Activated CD8-positive, alpha-beta memory T cell treated with anti-CD3 and anti-CD28 coated beads for 36 hours (primary cell): ENCODE data around the gene ITGBL1. TPM values are rescaled to one million over a fixed set of nuclear protein-coding genes. Genes with fewer than 3 reads are reported as not detected.

ENCODE experiments used
- CTCF ChIA-PET: fragments of 350-600 bp; sonication (Branson Sonifier 250); formaldehyde crosslinking; loops from one replicate; lab custom pipeline; 2021; ENCODE audit warnings: antibody characterized with exemption; lab: Charles Lee
- POLR2A ChIA-PET: fragments of 350-600 bp; sonication (Branson Sonifier 250); formaldehyde crosslinking; loops from one replicate; lab custom pipeline; 2021; ENCODE audit warnings: antibody characterized with exemption; lab: Charles Lee
- total RNA-seq, 2 experiments: library from RNA; stranded (reverse); gene quantifications; one replicate each; pipeline ENCODE4 v1.2.3, GENCODE V29; 2021

Gene ITGBL1
- total RNA-seq, 2 experiments from 2014 or later, result not detected

DNA sequence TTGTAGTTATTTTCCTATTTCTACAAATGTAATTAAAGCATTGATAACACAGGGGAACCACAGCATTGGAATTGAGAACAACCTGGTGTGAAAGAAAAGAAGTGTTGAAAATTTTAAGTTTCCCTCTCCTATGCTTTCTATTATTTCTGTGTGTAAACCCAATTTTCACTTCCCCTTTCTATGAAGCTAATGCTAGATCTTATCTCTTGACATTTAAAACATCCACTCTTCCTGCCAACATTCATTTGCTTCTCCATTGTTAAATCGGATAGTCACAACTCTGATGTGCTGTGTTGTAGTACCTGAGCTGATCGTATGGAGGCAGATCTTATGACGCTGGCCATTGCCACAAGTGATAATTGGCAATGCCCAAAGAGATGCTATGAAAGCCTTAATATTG, 203.0 kb downstream of the ITGBL1 start:
- ChIA-PET CTCF (no interaction called here), POLR2A (no interaction called here)

- POLR2A ChIA-PET, result no interaction called here
- CTCF ChIA-PET, result no interaction called here
These were observed 208.2 kb downstream of the ITGBL1 start for GRCh38 chr13:101660711-101661110.

- ChIA-PET CTCF (no interaction called here), POLR2A (no interaction called here)
These were observed 209.4 kb downstream of the ITGBL1 start for GRCh38 chr13:101661839-101662238.

GRCh38 chr13:101673360-101674105, 221.1 kb downstream of the ITGBL1 start:
- ChIA-PET POLR2A (no interaction called here), CTCF (no interaction called here)

- ChIA-PET CTCF (no interaction called here), POLR2A (no interaction called here)
These were observed 229.4 kb downstream of the ITGBL1 start for GRCh38 chr13:101681834-101682233.

- ChIA-PET POLR2A (no interaction called here), CTCF (no interaction called here)
These were observed 233.5 kb downstream of the ITGBL1 start for GRCh38 chr13:101686003-101686402.

DNA sequence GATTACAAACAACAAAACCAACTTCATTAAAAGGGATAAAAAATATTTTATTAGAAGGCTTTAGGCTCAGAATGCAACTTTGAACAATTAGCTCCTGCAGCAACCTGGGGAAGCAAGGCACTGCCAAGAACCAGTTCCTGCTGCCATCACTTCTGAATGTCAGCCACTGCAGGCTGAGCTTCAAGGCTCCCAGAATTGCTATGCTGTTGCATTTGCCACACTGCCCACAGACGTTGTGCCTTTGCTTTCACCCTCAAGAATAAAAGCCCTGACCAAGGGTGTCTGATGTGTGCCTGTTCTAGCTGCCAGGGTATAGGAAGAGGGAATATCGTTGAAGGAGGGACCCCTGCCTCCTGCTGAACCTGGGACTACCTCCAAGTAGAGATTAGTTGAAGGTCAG, 238.4 kb downstream of the ITGBL1 start:
- CTCF ChIA-PET, result no interaction called here
- POLR2A ChIA-PET, result no interaction called here

DNA sequence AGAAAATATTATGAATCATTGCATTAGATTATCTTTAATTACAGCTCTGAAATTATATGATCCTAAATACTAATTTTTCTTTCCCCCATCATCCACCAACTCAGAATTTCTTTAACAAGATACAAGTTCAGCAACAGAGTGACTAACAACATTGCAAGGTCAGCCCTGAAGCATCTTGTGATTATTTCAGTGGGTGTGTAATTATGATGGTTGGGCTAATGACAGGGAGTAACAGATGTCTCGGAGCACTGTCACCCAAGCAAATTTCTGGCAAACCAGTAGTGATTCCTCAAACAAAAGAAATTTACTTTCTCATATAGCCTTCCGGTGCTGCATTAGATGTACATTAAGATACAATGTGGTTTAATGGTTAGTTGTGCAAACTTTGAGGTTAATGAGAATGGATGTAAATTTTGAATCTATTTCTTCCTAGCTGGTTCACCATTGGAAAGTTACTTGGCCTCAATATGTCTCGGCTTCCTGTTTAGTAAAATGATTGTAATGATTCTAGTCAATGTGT, 238.9 kb downstream of the ITGBL1 start:
- ChIA-PET POLR2A (no interaction called here), CTCF (no interaction called here)

GRCh38 chr13:101695870-101696516, 243.5 kb downstream of the ITGBL1 start:
- CTCF ChIA-PET, result no interaction called here
- POLR2A ChIA-PET, result no interaction called here

GRCh38 chr13:101697745-101698144, 245.3 kb downstream of the ITGBL1 start:
- POLR2A ChIA-PET, result no interaction called here
- CTCF ChIA-PET, result no interaction called here

- ChIA-PET POLR2A (interaction anchor here (0.5 kb wide), 1 partner anchor 18 kb away, joined by 3 read pairs; no protein-coding TSS in a partner anchor), CTCF (no interaction called here)
These were observed 245.9 kb downstream of the ITGBL1 start for GRCh38 chr13:101698400-101698799.

- ChIA-PET POLR2A (no interaction called here), CTCF (no interaction called here)
These were observed 248.1 kb downstream of the ITGBL1 start for GRCh38 chr13:101700598-101700997.

DNA sequence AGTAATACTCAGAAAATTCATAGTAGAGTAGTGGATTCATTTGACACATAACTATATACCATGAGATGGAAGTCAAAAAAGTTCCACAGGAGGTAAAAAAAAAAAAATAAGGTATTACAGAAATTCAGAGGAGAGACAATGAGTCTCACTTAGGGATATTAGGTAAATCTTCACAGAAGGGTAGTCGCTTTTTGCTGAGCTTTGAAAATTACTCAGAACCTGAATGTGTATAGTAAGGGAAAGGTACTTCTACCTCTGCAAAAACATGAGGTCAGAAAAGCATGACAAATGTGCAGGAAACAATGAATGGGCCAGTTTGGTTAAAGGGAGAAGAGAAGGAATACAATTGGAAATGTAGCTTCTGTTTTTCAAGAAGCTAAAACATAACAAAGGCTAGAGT, 250.6 kb downstream of the ITGBL1 start:
- ChIA-PET CTCF (no interaction called here), POLR2A (no interaction called here)

DNA sequence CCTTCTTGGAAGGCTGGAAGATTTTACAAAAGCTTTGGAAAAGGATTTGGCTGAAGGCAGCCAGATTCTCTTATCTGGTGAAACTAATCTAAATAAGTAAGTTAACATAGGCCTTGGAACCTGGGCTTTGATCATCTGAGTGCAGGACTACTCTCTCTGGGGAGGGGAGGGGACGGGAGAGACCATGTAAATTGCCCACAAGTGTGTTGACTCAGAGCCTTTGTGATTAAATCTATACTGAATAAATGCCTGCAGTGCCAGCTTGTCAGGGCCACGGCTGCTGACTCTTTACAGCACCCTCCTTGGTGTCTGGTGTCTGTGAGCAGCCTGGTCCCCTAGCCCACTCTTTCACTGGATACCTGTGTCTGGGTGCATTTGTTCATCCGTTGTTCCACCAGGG, 251.4 kb downstream of the ITGBL1 start:
- CTCF ChIA-PET, result no interaction called here
- POLR2A ChIA-PET, result no interaction called here

DNA sequence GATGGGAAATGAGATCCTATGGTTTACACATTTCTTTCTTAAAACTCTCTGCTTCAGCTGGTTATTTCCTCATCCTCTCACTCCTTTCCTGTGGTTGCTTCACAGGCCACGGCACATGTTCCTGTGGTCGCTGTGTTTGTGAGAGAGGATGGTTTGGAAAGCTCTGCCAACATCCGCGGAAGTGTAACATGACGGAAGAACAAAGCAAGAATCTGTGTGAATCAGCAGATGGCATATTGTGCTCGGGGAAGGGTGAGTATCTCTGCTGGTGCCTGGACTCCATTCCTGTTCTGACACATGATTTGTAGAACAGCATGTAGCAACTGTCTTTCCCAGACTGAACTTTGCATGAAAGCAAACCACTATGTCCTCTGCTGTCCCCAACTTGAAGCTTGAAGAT, 254.2 kb downstream of the ITGBL1 start:
- POLR2A ChIA-PET, result no interaction called here
- CTCF ChIA-PET, result no interaction called here

DNA sequence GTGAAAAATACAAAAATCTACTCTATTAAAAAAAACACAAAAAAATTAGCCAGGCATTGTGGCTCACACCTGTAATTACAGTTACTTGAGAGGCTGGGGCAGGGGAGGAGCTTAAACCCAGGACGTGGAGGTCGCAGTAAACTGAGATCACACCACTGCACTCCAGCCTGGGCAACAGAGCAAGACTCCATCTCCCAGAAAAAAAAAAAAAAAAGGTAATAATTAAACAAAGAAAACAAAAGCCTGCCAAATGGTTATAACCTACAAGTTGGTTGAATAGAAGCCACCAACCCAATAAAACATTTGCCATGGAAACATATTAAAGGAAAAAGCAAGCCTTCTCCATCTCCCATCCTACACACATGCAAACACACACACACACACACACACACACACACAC, 255.2 kb downstream of the ITGBL1 start:
- ChIA-PET CTCF (no interaction called here), POLR2A (no interaction called here)

- POLR2A ChIA-PET, result no interaction called here
- CTCF ChIA-PET, result no interaction called here
These were observed 255.6 kb downstream of the ITGBL1 start for GRCh38 chr13:101708115-101708514.

DNA sequence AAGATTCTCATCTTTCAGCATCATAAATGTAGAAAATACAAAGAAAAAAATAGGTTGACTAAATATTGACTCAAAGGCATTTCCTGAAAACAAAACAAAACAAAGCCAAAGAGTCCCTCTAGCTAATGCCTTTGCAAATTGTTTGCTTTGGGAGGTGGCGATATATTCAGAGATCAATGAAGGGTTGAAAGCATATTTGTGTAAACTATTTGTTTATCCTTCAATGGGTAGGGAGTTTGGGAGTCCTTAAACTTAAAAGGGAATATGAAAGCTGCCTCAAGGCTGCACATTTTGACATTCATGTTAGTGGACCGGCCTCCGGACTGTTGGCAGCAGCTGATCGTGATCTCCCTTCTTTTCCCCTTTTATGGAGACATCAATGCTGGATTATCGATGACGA, 257.5 kb downstream of the ITGBL1 start:
- CTCF ChIA-PET, result no interaction called here
- POLR2A ChIA-PET, result no interaction called here

- ChIA-PET POLR2A (no interaction called here), CTCF (no interaction called here)
These were observed 259.0 kb downstream of the ITGBL1 start for GRCh38 chr13:101711307-101712025.

DNA sequence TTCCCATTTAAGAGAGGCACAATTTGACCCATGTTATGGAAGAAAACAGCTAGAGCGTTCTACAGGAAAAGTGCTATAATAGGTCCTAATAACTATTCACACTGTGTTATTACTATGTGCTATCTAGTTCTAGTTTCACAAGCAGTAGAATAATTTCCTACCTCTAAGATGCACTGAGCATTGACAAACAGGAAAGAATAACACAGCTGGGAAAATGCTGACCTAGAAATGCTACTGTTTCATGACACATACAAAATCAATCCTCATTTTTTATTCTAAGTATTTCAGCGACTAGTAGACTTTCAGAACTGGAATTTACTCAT, 259.5 kb downstream of the ITGBL1 start:
- ChIA-PET CTCF (no interaction called here), POLR2A (no interaction called here)

DNA sequence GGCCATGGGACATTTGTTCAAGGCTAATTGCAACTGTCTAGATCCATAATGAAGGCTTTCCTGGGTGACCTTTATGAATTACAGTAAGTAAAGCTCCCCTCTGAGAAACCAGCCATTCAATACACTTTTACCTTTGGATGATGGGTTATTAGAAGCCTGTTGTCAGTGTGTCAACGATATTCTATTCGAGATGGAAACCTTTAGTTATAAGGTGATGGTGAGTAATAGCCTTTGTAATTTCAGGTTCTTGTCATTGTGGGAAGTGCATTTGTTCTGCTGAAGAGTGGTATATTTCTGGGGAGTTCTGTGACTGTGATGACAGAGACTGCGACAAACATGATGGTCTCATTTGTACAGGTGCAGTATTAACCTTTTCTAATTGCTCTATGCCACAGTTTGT, 261.7 kb downstream of the ITGBL1 start:
- ChIA-PET CTCF (no interaction called here), POLR2A (no interaction called here)
